ENCODE results near the gene MOCS1.

MOCS1 gene

GRCh38 chr6:39865011-39865888, 69.0 kb downstream of the MOCS1 start:
- peak in 1 of 2 donors; percentile 7 for DNase-seq

- no peak for DNase-seq
These were observed 72.6 kb downstream of the MOCS1 start for GRCh38 chr6:39861663-39862062.

DNA sequence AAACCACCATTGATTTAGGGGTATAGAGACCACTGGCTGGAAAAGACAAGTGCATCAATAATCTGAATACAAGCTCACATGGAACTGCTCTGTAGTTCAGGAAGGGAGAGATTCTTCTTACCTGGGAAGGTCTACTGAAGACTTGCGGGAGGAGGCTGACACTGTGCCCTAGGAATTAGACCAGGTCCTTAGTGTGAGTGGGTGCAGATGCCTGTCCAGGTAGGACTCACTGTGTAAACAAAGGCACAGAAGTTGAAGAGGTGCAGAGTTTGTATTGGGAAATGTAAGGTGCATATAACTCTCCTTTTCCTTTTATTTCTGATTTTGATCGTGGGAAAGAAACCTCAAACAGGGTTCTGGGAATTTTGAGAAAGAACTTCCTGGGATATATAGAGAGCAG, 75.2 kb downstream of the MOCS1 start:
- DNase-seq = no peak

GRCh38 chr6:39855356-39855995, 78.8 kb downstream of the MOCS1 start:
- no peak for DNase-seq

All from bone marrow (tissue), 2 donors.